ENCODE results near the gene LASP1. TPM values are rescaled to one million over a fixed set of nuclear protein-coding genes. Genes with fewer than 3 reads are reported as not detected.

Gene LASP1
- total RNA-seq, 2 donors from 2014 or later, result 87.2 to 219 TPM

DNA sequence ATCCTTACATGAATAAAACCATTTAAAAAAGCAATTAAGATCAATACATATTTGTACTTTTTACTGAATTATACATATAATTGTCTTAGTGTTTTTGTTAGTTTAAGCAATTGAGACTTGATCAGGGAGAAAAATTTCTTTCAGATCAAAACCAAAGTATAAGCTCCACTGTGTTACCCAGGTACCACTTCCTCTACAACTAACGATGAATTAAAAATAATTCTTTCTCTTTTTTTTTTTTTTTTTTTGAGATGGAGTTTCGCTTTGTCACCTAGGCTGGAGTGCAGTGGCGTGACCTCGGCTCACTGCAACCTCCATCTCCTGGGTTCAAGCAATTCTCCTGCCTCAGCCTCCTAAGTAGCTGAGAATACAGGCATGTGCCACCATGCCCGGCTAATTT, 90.5 kb downstream of the LASP1 start:
- H3K4me1 ChIP-seq (ENCODE audit: control insufficient read depth in 1 of 2, low read depth in 2 of 2), result peaks cover 6 to 12% of the 10 kb centered on the region in 2 donors
- ATAC-seq (ENCODE audit: insufficient number of reproducible peaks, low FRiP score, low read depth) (no peak), DNase-seq (ENCODE audit: low spot score) (no peak)
- TF ChIP-seq, protein P1, sequence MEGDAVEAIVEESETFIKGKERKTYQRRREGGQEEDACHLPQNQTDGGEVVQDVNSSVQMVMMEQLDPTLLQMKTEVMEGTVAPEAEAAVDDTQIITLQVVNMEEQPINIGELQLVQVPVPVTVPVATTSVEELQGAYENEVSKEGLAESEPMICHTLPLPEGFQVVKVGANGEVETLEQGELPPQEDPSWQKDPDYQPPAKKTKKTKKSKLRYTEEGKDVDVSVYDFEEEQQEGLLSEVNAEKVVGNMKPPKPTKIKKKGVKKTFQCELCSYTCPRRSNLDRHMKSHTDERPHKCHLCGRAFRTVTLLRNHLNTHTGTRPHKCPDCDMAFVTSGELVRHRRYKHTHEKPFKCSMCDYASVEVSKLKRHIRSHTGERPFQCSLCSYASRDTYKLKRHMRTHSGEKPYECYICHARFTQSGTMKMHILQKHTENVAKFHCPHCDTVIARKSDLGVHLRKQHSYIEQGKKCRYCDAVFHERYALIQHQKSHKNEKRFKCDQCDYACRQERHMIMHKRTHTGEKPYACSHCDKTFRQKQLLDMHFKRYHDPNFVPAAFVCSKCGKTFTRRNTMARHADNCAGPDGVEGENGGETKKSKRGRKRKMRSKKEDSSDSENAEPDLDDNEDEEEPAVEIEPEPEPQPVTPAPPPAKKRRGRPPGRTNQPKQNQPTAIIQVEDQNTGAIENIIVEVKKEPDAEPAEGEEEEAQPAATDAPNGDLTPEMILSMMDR (IDR thresholded peaks at IDR 0.05), result no peak
- no peaks in the 10 kb centered on the region for H3K27me3 ChIP-seq (replicated peaks; ENCODE audit: insufficient read depth)
- no peaks in the 10 kb centered on the region for H3K36me3 ChIP-seq
- no peak overlapping the region for H3K27ac ChIP-seq
- H3K9me3 ChIP-seq, result no peaks in the 10 kb centered on the region
- no peak overlapping the region for H3K4me3 ChIP-seq

- Histone ChIP-seq H3K27ac (no peak overlapping the region), H3K27me3 (replicated peaks; ENCODE audit: insufficient read depth) (no peaks in the 10 kb centered on the region), H3K4me3 (no peak overlapping the region), H3K4me1 (ENCODE audit: control insufficient read depth in 1 of 2, low read depth in 2 of 2) (peaks cover 6 to 12% of the 10 kb centered on the region in 2 donors), H3K9me3 (no peaks in the 10 kb centered on the region), H3K36me3 (no peaks in the 10 kb centered on the region)
- DNase-seq (ENCODE audit: low spot score) (no peak), ATAC-seq (ENCODE audit: insufficient number of reproducible peaks, low FRiP score, low read depth) (no peak)
- TF ChIP-seq, protein P1 (IDR thresholded peaks at IDR 0.05), result no peak
Observed at GRCh38 chr17:38961413-38961812, 91.6 kb downstream of the LASP1 start.

- TF ChIP-seq, protein P1 (IDR thresholded peaks at IDR 0.05), result peak; percentile 16
- Histone ChIP-seq H3K4me1 (ENCODE audit: control insufficient read depth in 1 of 2, low read depth in 2 of 2) (peaks cover 0 to 4% of the 10 kb centered on the region in 2 donors), H3K27ac (peak within 1 kb of the TSS in 1 of 2 donors; percentile 41), H3K9me3 (no peaks in the 10 kb centered on the region), H3K27me3 (replicated peaks; ENCODE audit: insufficient read depth) (no peaks in the 10 kb centered on the region), H3K4me3 (peak within 1 kb of the TSS; percentile 64), H3K36me3 (no peaks in the 10 kb centered on the region)
- DNase-seq (ENCODE audit: low spot score) (peak; percentile 83), ATAC-seq (ENCODE audit: insufficient number of reproducible peaks, low FRiP score, low read depth) (peak; percentile 66)
Observed at GRCh38 chr17:38967290-38967738, 97.5 kb downstream of the LASP1 start, which contains the start of gene FBXO47. FBXO47 (minus strand) TSS chr17:38967403; CDS start chr17:38963025, 4,378 bp downstream.

- ATAC-seq (ENCODE audit: insufficient number of reproducible peaks, low FRiP score, low read depth), result no peak
- no peaks in the 10 kb centered on the region for H3K36me3 ChIP-seq
- no peaks in the 10 kb centered on the region for H3K27me3 ChIP-seq (replicated peaks; ENCODE audit: insufficient read depth)
- TF ChIP-seq, protein P1 (IDR thresholded peaks at IDR 0.05), result no peak
- DNase-seq (ENCODE audit: low spot score), result no peak
- H3K4me1 ChIP-seq (ENCODE audit: control insufficient read depth in 1 of 2, low read depth in 2 of 2), result no peaks in the 10 kb centered on the region
- no peak overlapping the region for H3K4me3 ChIP-seq
- no peaks in the 10 kb centered on the region for H3K9me3 ChIP-seq
- H3K27ac ChIP-seq, result no peak overlapping the region
Observed at GRCh38 chr17:38969281-38969680, 99.4 kb downstream of the LASP1 start.

- ATAC-seq (ENCODE audit: insufficient number of reproducible peaks, low FRiP score, low read depth), result no peak
- Histone ChIP-seq H3K9me3 (no peaks in the 10 kb centered on the region), H3K36me3 (no peaks in the 10 kb centered on the region), H3K4me3 (no peak overlapping the region), H3K27ac (no peak overlapping the region), H3K4me1 (ENCODE audit: control insufficient read depth in 1 of 2, low read depth in 2 of 2) (no peaks in the 10 kb centered on the region), H3K27me3 (replicated peaks; ENCODE audit: insufficient read depth) (no peaks in the 10 kb centered on the region)
- DNase-seq (ENCODE audit: low spot score), result no peak
- TF ChIP-seq, protein P1 (IDR thresholded peaks at IDR 0.05), result no peak
Observed at GRCh38 chr17:38970128-38970527, 100.3 kb downstream of the LASP1 start.
